Measurements from ENCODE around the gene CISH.

Gene CISH

GRCh38 chr3:50583897-50584296 is 27.7 kb downstream of the CISH start:
- peak in 2 of 42 donors; percentile 14 to 47 for DNase-seq
- intact Hi-C loops (cut with DNase I), result no loop called here

DNA sequence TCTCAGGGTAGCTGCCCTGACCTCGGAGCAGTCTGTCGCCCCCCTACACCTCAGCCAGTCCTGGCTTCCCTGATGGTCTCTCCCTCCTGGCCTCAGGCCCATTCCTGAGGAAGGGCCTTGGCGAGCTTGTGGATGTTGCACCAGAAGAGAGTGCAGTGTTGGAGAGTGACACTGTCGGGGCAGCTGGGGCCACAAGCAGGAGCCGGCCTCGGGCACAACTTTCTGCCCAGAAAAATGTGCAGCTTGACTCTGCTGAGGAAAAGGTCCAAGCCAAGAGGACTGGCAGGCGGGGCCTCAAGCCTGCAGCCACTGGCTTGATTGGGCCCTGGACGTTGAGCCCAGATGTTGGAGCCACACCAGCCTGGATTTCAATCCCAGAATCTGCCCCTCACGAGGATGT is 29.5 kb downstream of the CISH start:
- intact Hi-C loops (cut with DNase I), result no loop called here
- no peak for DNase-seq

GRCh38 chr3:50581459-50581842 is 30.1 kb downstream of the CISH start:
- DNase-seq, result no peak
- intact Hi-C loops (cut with DNase I), result no loop called here

DNA sequence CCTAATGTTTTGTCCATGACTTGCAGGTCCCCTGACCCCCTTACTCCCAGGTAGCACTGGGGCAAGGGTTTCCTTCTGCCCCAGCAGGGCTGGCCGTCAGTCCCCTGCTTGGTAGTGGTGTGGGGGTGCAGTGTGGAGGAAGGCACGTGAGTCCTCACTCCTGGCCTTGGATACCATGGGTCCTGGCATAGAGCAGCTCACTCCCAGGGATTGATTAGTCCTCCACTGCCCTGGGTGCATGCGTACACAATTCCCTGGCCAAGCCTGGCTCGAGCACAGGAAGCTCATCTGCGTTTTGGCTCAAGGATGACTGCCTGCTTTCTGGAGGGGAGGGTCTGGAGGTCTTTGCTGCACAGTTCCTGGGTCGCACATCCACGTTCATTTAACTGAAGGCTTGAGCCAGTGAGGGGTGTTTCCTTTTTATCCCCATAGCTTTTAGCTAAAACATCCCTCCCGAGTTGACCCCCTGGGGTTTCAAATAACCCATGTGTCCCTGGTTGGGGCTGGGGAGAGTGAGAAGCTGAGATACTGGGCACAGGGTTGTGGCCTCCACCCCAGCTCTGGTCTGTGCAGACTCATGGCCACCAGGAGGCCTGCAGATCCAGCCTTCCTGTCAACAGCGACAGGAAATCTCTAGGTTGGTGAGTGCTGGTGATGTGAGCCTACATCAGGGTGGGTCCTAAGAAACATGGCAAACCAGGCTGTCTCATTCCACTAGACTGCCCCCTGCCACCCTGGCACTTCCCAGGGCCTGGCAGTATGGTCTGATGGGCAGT is 30.7 kb downstream of the CISH start:
- no peak for DNase-seq
- intact Hi-C loops (cut with DNase I), result no loop called here

DNA sequence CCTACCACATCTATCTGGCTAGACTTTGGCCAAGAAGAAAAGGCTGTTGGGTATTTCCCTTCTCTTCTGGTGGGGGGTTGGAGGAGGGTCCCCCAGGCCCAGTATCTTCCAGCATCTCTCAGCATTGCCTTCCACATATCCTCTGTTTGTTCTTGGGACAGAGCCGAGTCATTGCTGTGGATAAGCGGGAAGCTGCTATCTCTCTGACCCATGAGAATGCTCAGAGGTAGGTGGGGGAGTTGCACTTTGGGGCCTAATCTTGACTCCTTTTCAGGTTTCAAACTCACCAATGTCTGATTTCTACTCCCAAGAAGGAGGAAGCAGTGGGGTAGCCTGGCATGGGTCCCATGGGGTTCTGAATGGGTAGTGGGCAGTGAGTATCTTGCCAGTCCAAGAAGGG is 34.2 kb downstream of the CISH start:
- no peak for DNase-seq
- intact Hi-C loops (cut with DNase I), result no loop called here

- no peak for DNase-seq
- intact Hi-C loops (cut with DNase I), result no loop called here
Observed at GRCh38 chr3:50575372-50575771, 36.2 kb downstream of the CISH start.

DNA sequence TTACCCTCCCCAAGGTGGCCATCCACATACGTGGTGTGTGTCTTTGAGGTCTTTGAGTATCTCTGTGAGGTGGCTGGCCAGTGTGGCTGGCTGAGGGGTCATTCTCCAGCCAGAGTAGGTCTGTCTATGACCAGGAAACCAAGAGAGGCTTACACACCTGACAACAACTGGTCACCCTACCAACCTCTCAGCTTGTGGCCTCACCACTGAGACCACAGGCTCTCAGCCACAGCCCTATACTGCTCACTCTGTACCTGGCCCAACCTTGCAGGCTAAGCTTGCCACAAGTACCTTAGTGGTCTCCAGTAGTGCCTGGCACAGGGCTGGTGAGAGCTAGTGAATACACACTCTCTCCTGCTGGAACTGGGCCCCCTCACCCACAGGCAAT is 37.1 kb downstream of the CISH start:
- intact Hi-C loops (cut with DNase I), result loop anchor here (5.0 kb wide), 1 partner anchor 38 kb away; the partner anchor contains the start of gene CISH
- no peak for DNase-seq

GRCh38 chr3:50573566-50574443 is 37.8 kb downstream of the CISH start:
- no peak for DNase-seq
- intact Hi-C loops (cut with DNase I), result loop anchor here (5.0 kb wide), 1 partner anchor 38 kb away; the partner anchor contains the start of gene CISH

DNA sequence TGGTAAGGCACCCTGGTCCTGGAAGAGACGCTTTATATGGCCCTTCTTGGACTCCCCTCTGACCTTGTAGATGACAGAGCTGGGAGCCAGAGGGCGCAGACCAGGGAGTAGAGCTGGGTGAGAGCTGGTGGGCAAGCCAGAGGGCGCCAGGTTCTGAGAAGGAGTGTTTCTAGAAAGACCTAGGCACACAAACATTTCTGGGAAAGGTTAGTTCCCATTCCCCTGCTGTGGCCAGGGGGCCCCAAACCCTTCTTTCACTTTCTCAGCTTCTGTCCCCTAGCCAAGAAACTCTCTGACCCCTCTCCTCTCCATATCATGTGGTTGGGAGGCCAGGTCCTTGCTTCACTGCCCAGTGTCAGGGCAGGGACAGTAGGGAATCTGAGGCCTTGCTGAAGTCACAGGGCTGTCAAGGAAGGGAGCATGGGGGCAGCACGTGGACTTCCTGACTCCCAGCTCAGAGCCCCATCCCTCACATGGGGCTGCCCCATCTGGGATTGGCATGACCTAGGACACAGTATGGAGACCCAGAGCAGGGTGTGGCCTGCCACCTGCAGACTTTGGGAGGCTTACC is 38.7 kb downstream of the CISH start:
- no peak for DNase-seq
- intact Hi-C loops (cut with DNase I), result loop anchor here (5.0 kb wide), 1 partner anchor 39 kb away; the partner anchor contains the start of gene CISH

DNA sequence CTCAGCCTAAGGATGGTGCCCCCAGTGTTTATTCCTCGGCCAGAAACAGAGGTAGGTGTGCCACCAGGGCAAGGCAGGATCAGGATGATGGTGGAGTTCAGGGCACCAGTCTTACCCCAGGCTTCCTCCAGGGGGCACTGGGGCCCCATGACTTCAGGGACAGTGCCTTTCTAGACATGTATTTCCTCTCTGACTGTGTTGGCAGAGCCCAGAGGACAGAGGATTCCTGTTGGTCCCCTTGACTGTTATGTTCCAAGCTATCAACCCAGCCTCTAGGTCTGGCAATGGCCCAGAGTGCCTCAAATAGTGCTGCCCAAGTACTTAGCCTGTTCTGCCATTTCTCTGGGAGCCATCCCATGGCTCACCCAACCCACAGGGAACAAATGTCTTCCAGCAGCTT is 39.4 kb downstream of the CISH start:
- intact Hi-C loops (cut with DNase I), result loop anchor here (5.0 kb wide), 1 partner anchor 40 kb away; the partner anchor contains the start of gene CISH
- peak; percentile 48 to 89 (median 74) for DNase-seq

GRCh38 chr3:50571486-50571885 is 40.1 kb downstream of the CISH start:
- intact Hi-C loops (cut with DNase I), result loop anchor here (5.0 kb wide), 1 partner anchor 41 kb away; the partner anchor contains the start of gene CISH
- no peak for DNase-seq

DNA sequence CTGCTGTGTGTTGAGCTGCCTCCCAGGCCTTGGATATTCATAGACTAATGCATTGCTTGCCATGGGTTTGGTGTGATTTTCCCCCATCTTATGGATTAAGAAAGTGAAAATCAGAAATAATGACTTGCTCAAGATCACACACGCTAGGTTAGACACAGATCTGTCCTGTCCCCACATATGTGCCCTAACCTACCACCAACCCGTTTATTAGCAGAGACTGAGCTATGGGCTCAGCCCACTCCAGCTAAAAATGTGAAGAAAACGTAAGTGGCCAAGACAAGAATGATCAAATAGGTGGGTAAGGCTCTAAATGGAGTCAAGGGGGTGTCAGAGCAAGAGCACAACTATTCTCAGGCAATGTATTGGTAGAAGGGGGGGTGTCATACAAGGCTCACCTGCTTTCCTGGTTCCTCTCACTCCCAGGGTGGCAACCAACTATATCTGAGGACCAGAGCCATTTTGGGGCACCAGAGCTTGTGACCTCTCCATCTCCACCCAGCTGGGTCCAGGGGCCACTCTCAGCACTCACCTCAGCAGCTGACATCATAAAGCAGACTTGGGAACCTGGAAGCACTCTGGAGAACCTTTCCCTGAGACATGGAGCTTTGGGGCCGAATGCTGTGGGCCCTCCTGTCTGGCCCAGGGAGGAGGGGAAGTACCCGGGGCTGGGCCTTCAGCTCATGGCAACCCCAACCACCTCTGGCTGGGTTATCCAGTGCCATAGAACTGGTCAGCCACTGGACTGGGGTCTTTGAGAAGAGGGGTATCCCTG is 40.9 kb downstream of the CISH start:
- intact Hi-C loops (cut with DNase I), result loop anchor here (5.0 kb wide), 1 partner anchor 42 kb away; the partner anchor contains the start of gene CISH
- DNase-seq, result no peak

DNA sequence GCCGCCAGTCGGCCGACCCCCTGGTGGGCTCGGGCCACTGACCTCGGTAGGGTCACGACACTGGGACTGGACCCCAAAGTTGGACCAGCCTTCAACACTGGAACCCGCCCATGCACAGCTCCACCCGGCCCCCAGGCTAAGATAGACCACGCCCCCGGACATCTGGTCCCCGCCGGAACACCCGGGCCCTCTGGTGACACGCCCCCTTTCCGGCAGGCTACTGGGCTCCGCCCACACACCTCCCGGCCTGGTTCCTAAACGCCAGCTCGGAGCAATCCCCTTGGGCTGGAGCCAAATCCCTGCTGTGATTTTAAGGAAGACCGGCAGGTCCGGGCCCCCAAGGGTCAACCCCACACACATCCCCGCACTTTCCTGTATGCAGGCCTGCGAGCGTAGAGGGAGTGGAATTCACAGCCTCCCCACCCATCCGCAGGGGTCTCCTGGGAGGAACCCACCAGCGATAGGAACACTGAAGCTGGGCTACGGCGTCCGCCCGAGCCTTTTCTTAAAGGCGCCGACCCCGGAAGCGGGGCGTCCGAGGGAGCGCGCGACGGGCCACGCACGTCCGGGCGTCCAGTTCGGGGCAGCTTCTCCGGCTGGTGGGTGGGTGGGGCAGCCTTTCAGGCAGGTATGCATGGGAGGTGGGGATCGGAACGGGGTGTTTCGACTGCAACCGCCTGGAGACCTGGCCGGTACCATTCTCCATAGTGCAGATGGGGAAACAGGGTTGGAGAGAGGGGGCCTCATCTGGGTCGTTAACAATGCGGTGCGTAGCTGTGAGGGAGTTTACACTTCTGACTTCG is 42.4 kb downstream of the CISH start, which contains the start of gene HEMK1:
Gene HEMK1 (plus strand): TSS at position 576 of the 803 bp plus-strand sequence. CDS start 1,583 bp downstream, outside the sequence.
- peak; percentile 92 to 99 (median 96) for DNase-seq
- intact Hi-C loops (cut with DNase I), result loop anchor here (5.0 kb wide), 2 partner anchors 207 to 813 kb away; no protein-coding TSS in a partner anchor

DNA sequence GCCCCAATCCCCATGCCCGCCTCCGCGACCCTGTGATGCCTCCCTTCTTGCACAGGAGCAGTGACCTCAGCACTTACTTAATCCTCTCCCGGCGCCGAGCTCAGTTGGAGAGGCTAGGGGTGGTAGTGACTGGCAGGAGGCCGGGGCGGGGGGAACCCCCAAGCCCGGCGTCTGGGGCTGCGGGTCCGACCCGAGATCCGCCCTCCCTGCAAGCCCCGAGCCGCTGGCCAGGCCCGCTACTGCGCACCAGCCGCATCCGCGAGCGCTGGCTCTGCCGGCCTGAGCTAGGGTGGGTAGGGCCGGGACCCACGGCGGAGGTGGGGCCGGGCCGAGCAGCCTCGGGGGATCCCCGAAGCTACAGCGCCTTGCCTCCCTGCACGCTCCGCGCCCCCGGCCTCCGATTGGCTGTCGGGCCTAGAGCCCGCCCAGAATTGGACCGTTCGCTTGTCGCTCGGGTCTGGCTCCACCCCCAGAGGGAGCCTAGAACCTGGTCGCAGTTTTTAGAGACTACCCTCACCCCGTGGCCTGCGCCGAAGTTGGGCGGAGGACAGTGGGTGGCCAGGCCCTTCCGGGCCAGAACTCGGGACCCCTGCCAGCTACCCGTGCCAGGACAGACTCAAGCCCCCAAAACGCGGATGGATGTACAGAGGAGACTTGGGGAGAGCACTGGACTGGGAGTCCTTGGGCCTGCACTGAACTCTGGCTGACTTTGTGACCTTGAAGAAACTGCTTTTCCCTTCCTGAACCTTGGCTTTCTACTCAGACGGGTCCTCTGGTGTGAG is 44.0 kb downstream of the CISH start, which contains the start of gene C3orf18:
Gene C3orf18 (minus strand): TSS at position 362 of the 782 bp plus-strand sequence. CDS start 2,048 bp downstream, outside the sequence.
- intact Hi-C loops (cut with DNase I), result loop anchor here (5.0 kb wide), 2 partner anchors 205 to 815 kb away; no protein-coding TSS in a partner anchor
- DNase-seq, result peak; percentile 82 to 97 (median 94)

DNA sequence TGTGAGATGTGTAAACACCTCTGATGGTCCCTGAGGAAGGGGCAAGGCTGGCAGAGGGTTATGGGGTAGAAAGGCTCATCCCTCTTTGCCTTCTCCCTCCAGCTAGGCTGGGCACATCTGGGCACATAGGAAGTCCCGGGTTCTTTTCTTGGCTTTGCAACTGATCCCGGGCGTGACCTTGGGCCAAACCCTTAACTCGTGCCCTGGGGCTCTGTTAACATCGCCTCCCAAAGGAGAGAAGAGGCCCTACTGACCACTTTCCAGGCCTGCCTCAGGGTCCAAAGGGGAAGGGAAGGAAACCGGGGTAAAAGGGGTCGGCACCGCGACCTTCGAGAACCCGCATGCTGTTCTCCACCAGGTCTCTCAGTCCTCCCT is 44.6 kb downstream of the CISH start:
- intact Hi-C loops (cut with DNase I), result loop anchor here (5.0 kb wide), 2 partner anchors 205 to 815 kb away; no protein-coding TSS in a partner anchor
- no peak for DNase-seq

DNA sequence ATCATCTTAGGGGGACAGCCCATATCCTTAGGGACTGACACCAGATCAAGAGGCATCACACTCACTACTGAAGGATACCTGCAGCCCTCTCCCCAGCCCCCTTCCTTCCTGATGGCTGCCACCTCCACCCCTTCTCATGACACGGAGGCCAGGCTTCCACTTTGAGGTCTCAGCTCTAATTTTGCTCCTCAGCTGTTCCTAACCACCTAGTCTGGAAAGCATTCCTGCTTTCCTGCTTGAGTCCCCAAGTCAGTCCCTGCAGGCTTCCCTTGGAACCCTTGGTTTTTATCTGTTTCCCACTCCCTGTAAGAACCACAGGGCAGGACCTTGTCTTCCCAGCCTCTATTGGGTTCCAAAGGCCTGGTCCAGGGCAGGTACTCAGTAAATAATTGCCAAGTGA is 47.3 kb downstream of the CISH start:
- no peak for DNase-seq
- intact Hi-C loops (cut with DNase I), result no loop called here

DNA sequence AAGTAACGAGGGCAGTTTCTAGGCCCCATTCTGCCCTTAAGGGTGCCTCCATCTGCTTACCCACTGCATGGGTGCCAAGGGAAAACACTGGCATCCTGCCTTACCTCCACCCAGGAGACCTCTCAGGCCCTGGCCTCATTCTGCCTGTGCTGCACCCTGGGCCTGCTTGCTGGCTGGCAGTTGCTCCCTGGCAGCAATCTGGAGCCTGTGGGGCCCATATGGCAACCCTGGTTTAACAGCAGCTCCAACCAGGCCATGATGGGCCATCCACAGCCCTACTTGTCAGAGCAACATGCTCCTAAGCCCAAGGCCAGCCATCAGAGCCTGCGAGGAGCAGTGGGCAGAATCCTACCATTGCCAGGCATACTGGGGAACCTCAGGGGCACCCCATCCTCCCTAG is 47.7 kb downstream of the CISH start:
- DNase-seq, result no peak

More for the DNA sequence above, 47.7 kb downstream of the CISH start:
- intact Hi-C loops (cut with DNase I), result no loop called here
